ENCODE data around the gene CORO2B.

DNA sequence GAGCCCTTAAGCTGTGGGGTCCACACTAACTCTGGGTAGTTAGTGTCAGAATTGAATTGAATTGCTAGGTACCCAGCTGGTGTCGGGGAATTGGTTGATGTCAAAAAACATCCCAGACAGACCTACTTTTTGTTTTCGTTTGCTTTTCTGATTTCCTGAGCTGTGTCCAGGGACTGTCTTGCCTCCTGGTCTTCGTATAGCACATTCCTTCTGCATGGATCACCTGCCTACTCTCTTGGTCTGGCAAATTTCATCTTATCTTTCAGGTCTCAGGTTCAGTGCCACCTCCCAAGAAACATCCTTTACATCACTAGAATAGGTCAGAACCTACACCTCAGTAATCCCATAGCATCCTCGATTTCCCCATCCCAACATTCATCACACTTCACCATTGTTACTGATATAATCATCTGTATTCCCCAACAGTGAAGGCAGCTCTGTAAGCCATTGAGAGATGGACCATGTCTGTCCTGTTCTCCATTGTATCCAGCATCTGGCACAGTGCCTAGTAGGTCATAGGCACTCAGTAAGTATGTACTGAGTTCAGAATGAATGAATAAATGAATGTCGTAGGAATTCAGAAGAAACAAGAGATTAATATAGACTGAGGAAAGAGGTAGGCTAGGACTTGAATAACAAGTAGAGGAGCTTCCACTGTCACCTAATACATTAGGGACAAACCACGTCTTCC is 160.7 kb downstream of the CORO2B start:
- no peak for TF ChIP-seq CTCF (IDR thresholded peaks at IDR 0.05)
- TF ChIP-seq EZH2 (IDR thresholded peaks at IDR 0.05): no peak

All from neural progenitor cell (in vitro differentiated cells).